ENCODE data around the gene FLRT2.

FLRT2 gene

DNA sequence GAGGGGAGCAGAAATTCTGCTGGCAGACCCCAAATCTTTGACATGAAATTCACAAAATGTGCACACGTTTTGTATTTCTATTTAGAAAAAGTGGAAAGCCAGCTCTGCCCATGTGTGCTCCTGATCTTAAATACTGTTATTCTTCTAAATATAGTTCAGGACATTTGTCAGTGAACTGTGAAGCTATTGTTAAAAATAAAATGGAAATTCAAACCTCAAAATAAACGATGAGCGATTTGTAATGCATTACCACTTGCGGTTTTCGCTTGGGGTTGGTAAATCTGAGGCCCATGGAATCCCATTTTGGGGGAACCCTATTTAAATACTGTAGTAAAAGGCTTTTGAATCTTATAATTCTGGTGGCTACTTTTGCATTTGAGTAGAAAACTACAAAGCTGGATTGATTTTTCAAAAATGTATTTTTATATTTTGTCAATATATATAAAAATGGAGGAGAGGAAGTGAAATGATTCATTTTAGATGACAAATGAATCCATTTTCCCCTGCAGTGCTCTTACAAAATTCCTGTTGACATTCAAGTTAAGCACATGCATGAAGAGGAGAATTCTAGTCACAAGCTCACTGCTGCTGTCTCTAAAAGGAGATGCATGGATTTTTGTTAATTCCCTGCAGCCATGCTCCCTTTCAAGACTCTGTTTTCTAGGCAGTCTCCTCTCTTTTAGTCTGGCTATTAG, 47.1 kb downstream of the FLRT2 start:
- TF ChIP-seq, protein P1, sequence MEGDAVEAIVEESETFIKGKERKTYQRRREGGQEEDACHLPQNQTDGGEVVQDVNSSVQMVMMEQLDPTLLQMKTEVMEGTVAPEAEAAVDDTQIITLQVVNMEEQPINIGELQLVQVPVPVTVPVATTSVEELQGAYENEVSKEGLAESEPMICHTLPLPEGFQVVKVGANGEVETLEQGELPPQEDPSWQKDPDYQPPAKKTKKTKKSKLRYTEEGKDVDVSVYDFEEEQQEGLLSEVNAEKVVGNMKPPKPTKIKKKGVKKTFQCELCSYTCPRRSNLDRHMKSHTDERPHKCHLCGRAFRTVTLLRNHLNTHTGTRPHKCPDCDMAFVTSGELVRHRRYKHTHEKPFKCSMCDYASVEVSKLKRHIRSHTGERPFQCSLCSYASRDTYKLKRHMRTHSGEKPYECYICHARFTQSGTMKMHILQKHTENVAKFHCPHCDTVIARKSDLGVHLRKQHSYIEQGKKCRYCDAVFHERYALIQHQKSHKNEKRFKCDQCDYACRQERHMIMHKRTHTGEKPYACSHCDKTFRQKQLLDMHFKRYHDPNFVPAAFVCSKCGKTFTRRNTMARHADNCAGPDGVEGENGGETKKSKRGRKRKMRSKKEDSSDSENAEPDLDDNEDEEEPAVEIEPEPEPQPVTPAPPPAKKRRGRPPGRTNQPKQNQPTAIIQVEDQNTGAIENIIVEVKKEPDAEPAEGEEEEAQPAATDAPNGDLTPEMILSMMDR (IDR thresholded peaks at IDR 0.05; ENCODE audit: borderline replicate concordance, control extremely low read depth, extremely low read depth, insufficient read depth, missing control alignments): no peak
- no peak for DNase-seq (ENCODE audit: low spot score)
- in situ Hi-C loops (cut with MboI; ENCODE audit: low sequenced_read_pairs, unreplicated experiment): no loop called here

GRCh38 chr14:85577543-85578114, 47.7 kb downstream of the FLRT2 start:
- TF ChIP-seq, protein P1 (IDR thresholded peaks at IDR 0.05; ENCODE audit: borderline replicate concordance, control extremely low read depth, extremely low read depth, insufficient read depth, missing control alignments): no peak
- in situ Hi-C loops (cut with MboI; ENCODE audit: low sequenced_read_pairs, unreplicated experiment): no loop called here
- DNase-seq (ENCODE audit: low spot score): no peak

DNA sequence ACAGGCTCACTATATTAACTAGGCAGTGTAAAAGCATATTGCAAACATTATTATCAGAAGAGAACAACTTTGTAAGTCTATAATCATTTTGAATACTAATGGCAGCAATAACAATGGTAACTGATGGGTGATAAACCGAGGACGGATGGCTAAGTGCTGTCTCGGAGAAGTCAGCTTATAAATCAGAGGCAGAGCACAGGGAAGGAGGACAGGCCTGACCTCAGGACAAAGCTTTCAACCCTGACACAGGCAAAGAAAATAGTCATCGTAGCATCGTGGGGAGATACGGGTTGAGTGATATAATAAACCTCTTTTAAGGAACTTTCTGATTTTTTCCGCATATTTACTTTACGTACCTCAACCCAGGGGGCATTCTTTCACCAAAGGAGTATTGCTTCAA, 48.4 kb downstream of the FLRT2 start:
- in situ Hi-C loops (cut with MboI; ENCODE audit: low sequenced_read_pairs, unreplicated experiment): no loop called here
- TF ChIP-seq, protein P1 (IDR thresholded peaks at IDR 0.05; ENCODE audit: borderline replicate concordance, control extremely low read depth, extremely low read depth, insufficient read depth, missing control alignments): no peak
- DNase-seq (ENCODE audit: low spot score): no peak

GRCh38 chr14:85578930-85579329, 49.0 kb downstream of the FLRT2 start:
- in situ Hi-C loops (cut with MboI; ENCODE audit: low sequenced_read_pairs, unreplicated experiment): no loop called here
- TF ChIP-seq, protein P1 (IDR thresholded peaks at IDR 0.05; ENCODE audit: borderline replicate concordance, control extremely low read depth, extremely low read depth, insufficient read depth, missing control alignments): no peak
- no peak for DNase-seq (ENCODE audit: low spot score)

DNA sequence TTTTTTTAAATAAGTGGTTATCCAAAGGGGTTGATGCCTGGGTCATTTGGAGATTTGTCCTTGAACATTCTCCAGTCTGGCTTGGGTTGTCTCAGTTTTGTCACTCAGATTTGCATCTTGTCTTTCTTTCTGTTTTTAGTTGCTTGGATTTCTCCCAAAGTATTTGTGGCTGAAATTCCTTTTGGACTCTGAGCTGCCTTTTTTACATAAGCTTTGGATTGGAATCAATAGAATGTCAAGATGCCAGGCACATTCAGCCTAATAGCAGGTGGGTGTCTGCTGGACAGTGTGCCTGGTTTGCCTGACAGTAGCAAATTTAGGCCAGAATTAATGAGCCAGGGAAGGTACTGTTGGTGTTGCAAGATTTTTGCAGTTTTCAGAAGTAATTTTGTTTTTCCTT, 50.0 kb downstream of the FLRT2 start:
- in situ Hi-C loops (cut with MboI; ENCODE audit: low sequenced_read_pairs, unreplicated experiment): no loop called here
- TF ChIP-seq, protein P1 (IDR thresholded peaks at IDR 0.05; ENCODE audit: borderline replicate concordance, control extremely low read depth, extremely low read depth, insufficient read depth, missing control alignments): no peak

DNA sequence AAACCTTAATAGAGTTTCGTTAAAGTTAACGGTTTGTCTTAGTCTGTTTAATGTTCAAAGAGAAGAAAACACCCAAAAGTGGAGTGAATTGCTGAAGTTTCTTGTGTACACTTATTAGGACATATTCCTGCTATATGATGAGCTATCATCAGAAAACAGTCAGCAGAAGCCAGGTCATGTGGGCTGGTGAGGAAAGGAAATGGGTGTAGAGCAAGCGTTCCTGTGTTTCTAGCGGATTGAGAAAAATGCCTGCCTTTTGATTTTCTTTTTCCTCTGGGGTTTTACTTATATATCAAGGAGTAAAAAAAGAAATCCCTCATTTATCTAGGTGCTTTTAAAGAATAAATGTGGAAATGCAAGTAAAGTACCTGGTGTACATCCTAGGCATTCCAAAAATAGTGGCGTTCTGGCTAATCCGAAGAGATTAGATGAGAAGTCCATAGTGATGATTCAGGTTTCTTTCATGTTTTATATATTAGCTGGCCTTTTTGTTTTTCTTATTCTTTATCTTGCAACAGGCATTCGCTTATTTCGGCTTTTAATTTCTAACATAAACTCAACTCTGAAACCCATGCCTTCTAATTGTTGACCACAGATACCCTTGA, 50.7 kb downstream of the FLRT2 start:
- in situ Hi-C loops (cut with MboI; ENCODE audit: low sequenced_read_pairs, unreplicated experiment): no loop called here
- TF ChIP-seq, protein P1 (IDR thresholded peaks at IDR 0.05; ENCODE audit: borderline replicate concordance, control extremely low read depth, extremely low read depth, insufficient read depth, missing control alignments): no peak
- no peak for DNase-seq (ENCODE audit: low spot score)

More for the DNA sequence above, 50.0 kb downstream of the FLRT2 start:
- DNase-seq (ENCODE audit: low spot score): no peak

Data from GM13976 (cell line).